B cell (primary cell): Measurements from ENCODE around the gene HDGFL2. TPM values are rescaled to one million over a fixed set of nuclear protein-coding genes. Genes with fewer than 3 reads are reported as not detected.
A peak's percentile ranks its signal among the peaks of the same experiment; 100 is the strongest.

Source experiments
- ATAC-seq: fragments of 200-7000 bp; cut with Tn5 transposase; one replicate; pipeline ENCODE4 v1.10.0; 2021; ENCODE audit warnings: low read depth, mild to moderate bottlenecking, moderate number of reproducible peaks, moderate library complexity
- CTCF ChIA-PET: fragments of 350-600 bp; sonication (Branson Sonifier 250); formaldehyde crosslinking; loops from one replicate; lab custom pipeline; 2021; ENCODE audit warnings: antibody characterized with exemption, inconsistent platforms; lab: Charles Lee
- POLR2A ChIA-PET: fragments of 350-600 bp; sonication (Branson Sonifier 250); formaldehyde crosslinking; loops from one replicate; lab custom pipeline; 2021; ENCODE audit warnings: antibody characterized with exemption; lab: Charles Lee
- DNase-seq: peaks from one replicate; pipeline ENCODE4 v3.0.0; 2013
- H2AFZ ChIP-seq: 2 replicates; pipeline ENCODE4 v1.6.1; 2012; ENCODE audit warnings: mild to moderate bottlenecking, low read depth, low read length; ENCODE audit not compliant: insufficient read depth, poor library complexity, severe bottlenecking
- H3K27ac ChIP-seq, 2 donors: 1 replicate in 1 of 2; 2 replicates in 1 of 2; pipeline ENCODE4 v1.5.1; 2012 to 2013; ENCODE audit warnings: low read length in 2 of 2, mild to moderate bottlenecking in 2 of 2, moderate library complexity in 1 of 2
- H3K27me3 ChIP-seq, 4 experiments: fragments of 200-600 bp in 1 of 4; sonication (generic) in 1 of 4; replicated peaks in 1 of 4; 1 replicate in 2 of 4; 2 replicates in 2 of 4; pipeline versions ENCODE4 v1.6.1 to v1.7.0; 2013 to 2016; ENCODE audit warnings: low read length in 3 of 4, mild to moderate bottlenecking in 2 of 4, mixed read lengths in 1 of 4, moderate library complexity in 1 of 4; ENCODE audit not compliant: insufficient read depth in 4 of 4, control insufficient read depth in 3 of 4; ENCODE audit errors: control extremely low read depth in 1 of 4
- H3K36me3 ChIP-seq, 2 experiments: replicated peaks in 1 of 2; 1 replicate in 1 of 2; 2 replicates in 1 of 2; pipeline versions ENCODE4 v1.6.1 to v1.7.1; 2013; ENCODE audit warnings: low read length in 1 of 2; ENCODE audit not compliant: insufficient read depth in 2 of 2, control insufficient read depth in 1 of 2; ENCODE audit errors: control extremely low read depth in 1 of 2, extremely low read depth in 1 of 2
- H3K4me1 ChIP-seq, 2 donors: fragments of 200-600 bp in 1 of 2; sonication (generic) in 1 of 2; 1 replicate in 1 of 2; 2 replicates in 1 of 2; pipeline versions ENCODE4 v1.5.1 to v1.6.1; 2013 to 2017; ENCODE audit warnings: low read length in 2 of 2; ENCODE audit not compliant: control insufficient read depth in 2 of 2, insufficient read depth in 2 of 2
- H3K4me2 ChIP-seq: replicated peaks from 2 replicates; pipeline ENCODE3; 2012; ENCODE audit warnings: mild to moderate bottlenecking, low read depth, low read length; ENCODE audit not compliant: poor library complexity, severe bottlenecking
- H3K4me3 ChIP-seq, 5 experiments: fragments of 200-600 bp in 1 of 5; sonication (generic) in 1 of 5; 1 replicate in 3 of 5; 2 replicates in 2 of 5; pipeline versions ENCODE4 v1.5.1 to v1.7.0; 2011 to 2016; ENCODE audit warnings: low read length in 4 of 5, mild to moderate bottlenecking in 4 of 5, low read depth in 2 of 5, control low read depth in 1 of 5, moderate library complexity in 1 of 5; ENCODE audit not compliant: insufficient read depth in 1 of 5; ENCODE audit errors: control extremely low read depth in 1 of 5, extremely low read depth in 1 of 5
- H3K79me2 ChIP-seq: fragments of 200-600 bp; sonication (generic); one replicate; pipeline ENCODE4 v1.6.0; 2016; ENCODE audit warnings: low read length; ENCODE audit not compliant: control insufficient read depth, insufficient read depth
- H3K9ac ChIP-seq: fragments of 200-600 bp; sonication (generic); 2 replicates; pipeline ENCODE4 v1.6.1; 2017; ENCODE audit warnings: mild to moderate bottlenecking, low read length, moderate library complexity
- H3K9me3 ChIP-seq, 3 donors: one replicate each; pipeline versions ENCODE4 v1.6.1 to v1.7.1; 2013; ENCODE audit warnings: low read length in 2 of 3; ENCODE audit not compliant: control insufficient read depth in 2 of 3, insufficient read depth in 1 of 3; ENCODE audit errors: control extremely low read depth in 1 of 3
- H4K20me1 ChIP-seq: 2 replicates; pipeline ENCODE4 v1.6.0; 2012; ENCODE audit warnings: mild to moderate bottlenecking, low read length; ENCODE audit not compliant: insufficient read depth, control insufficient read depth, poor library complexity, severe bottlenecking
- H3K27ac Mint-ChIP-seq: one replicate; pipeline ENCODE4 v1.8.0; 2021; ENCODE audit warnings: mixed read lengths
- H3K27me3 Mint-ChIP-seq: one replicate; pipeline ENCODE4 v1.8.0; 2021; ENCODE audit warnings: mixed read lengths
- H3K4me1 Mint-ChIP-seq: one replicate; pipeline ENCODE4 v1.8.0; 2021; ENCODE audit warnings: mixed read lengths
- H3K4me3 Mint-ChIP-seq: one replicate; pipeline ENCODE4 v1.8.0; 2021; ENCODE audit warnings: mixed read lengths
- H3K9me3 Mint-ChIP-seq: one replicate; pipeline ENCODE4 v1.8.0; 2022; ENCODE audit warnings: mixed read lengths; ENCODE audit not compliant: insufficient read depth
- EZH2 ChIP-seq: IDR thresholded peaks from 2 replicates; pipeline ENCODE4 v1.6.1; 2012; ENCODE audit warnings: borderline replicate concordance, low read depth, mild to moderate bottlenecking, moderate library complexity, low read length; ENCODE audit not compliant: insufficient read depth, poor library complexity, severe bottlenecking
- WGBS: methylation state at CpG from one replicate; pipeline ENCODE4 v1.1.5; 2013; ENCODE audit warnings: missing lambda C conversion rate; ENCODE audit not compliant: insufficient coverage; 5-methylcytosine and 5-hydroxymethylcytosine counted together
- intact Hi-C: fragments of 100-400 bp; cut with micrococcal nuclease; formaldehyde crosslinking; loops from one replicate; pipeline ENCODE4 v1.10.0; 2022
- polyA plus RNA-seq: library from polyadenylated mRNA; depleted of rRNA; stranded (reverse); fragments of >200 nt; gene quantifications from 2 replicates; pipeline ENCODE4 v1.2.3, GENCODE V29; 2012
- total RNA-seq, 2 donors: library from RNA; stranded (reverse); fragments of 120-200 nt in 1 of 2; gene quantifications; 1 replicate in 1 of 2; 2 replicates in 1 of 2; pipeline versions ENCODE4 v1.2.3 to v1.2.4, GENCODE V29; 2013 to 2022
- TF ChIP-seq, protein P1 (sequence below): fragments of 200-600 bp; IDR thresholded peaks from one replicate; pipeline ENCODE4 v1.8.0; 2022; ENCODE audit warnings: antibody characterized with exemption, mild to moderate bottlenecking

HDGFL2 gene
- total and polyA plus RNA-seq, 2 donors (not counting 1 experiment from before 2014, with no cell fraction given): 18.4 to 49.9 TPM

DNA sequence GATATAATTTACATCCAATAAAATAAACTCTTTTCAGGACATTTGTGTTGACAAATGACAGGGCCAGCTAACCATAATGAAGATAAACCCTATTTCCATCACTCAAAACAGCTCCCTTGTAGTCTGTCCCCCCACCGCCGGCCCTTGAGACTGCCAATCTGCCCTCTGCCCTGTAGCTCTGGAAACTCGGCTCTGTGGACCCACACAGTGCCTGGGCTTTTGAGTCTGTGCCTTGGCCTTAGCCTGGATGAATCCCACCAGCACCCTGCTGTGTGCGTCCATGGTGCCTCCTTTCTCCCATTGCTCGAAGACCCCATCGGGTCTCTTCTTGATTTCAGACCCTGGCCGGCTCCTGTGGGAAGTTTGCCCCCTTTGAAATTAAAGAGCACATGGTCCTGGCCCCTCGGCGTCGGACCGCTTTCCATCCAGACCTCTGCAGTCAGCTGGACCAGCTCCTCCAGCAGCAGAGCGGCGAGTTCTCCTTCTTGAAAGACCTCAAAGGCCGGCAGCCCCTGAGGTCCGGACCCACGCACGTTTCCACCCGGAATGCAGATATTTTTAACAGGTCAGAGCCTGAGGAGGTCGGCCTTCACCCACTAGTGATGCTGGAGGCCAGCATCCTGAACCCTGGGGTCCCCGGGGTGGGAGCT is 43.6 kb upstream of the HDGFL2 start:
- no peak overlapping the region for H3K27ac ChIP-seq
- no peak for TF ChIP-seq EZH2
- TF ChIP-seq, protein P1, sequence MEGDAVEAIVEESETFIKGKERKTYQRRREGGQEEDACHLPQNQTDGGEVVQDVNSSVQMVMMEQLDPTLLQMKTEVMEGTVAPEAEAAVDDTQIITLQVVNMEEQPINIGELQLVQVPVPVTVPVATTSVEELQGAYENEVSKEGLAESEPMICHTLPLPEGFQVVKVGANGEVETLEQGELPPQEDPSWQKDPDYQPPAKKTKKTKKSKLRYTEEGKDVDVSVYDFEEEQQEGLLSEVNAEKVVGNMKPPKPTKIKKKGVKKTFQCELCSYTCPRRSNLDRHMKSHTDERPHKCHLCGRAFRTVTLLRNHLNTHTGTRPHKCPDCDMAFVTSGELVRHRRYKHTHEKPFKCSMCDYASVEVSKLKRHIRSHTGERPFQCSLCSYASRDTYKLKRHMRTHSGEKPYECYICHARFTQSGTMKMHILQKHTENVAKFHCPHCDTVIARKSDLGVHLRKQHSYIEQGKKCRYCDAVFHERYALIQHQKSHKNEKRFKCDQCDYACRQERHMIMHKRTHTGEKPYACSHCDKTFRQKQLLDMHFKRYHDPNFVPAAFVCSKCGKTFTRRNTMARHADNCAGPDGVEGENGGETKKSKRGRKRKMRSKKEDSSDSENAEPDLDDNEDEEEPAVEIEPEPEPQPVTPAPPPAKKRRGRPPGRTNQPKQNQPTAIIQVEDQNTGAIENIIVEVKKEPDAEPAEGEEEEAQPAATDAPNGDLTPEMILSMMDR: no peak
- peaks cover 28% of the 10 kb centered on the region for H3K4me1 Mint-ChIP-seq
- CTCF ChIA-PET: no interaction called here
- H3K4me3 Mint-ChIP-seq: no peak overlapping the region
- POLR2A ChIA-PET: no interaction called here
- no peak overlapping the region for H3K9ac ChIP-seq
- H3K27ac Mint-ChIP-seq: no peak overlapping the region
- no peaks in the 10 kb centered on the region for H3K9me3 ChIP-seq
- H2AFZ ChIP-seq: no peak overlapping the region
- peaks cover 0 to 2% of the 10 kb centered on the region in 2 experiments for H3K36me3 ChIP-seq
- 94% methylated on average over 20 of the region's 20 CpGs for WGBS
- no peaks in the 10 kb centered on the region for H3K79me2 ChIP-seq
- intact Hi-C loops: no loop called here
- H3K27me3 Mint-ChIP-seq: no peaks in the 10 kb centered on the region
- H3K4me1 ChIP-seq: peaks cover 18 to 40% of the 10 kb centered on the region in 2 donors
- H4K20me1 ChIP-seq: no peaks in the 10 kb centered on the region
- H3K9me3 Mint-ChIP-seq: no peaks in the 10 kb centered on the region
- H3K4me3 ChIP-seq: no peak overlapping the region
- DNase-seq: no peak
- no peaks in the 10 kb centered on the region for H3K27me3 ChIP-seq
- no peak for ATAC-seq
- H3K4me2 ChIP-seq: no peak overlapping the region

GRCh38 chr19:4429256-4429655 is 42.8 kb upstream of the HDGFL2 start:
- Histone ChIP-seq H4K20me1 (no peaks in the 10 kb centered on the region), H3K27me3 (no peaks in the 10 kb centered on the region), H3K36me3 (no peaks in the 10 kb centered on the region), H3K4me2 (no peak overlapping the region), H3K79me2 (no peaks in the 10 kb centered on the region), H3K9me3 (no peaks in the 10 kb centered on the region), H2AFZ (no peak overlapping the region), H3K9ac (no peak overlapping the region), H3K27ac (no peak overlapping the region), H3K4me1 (peaks cover 18 to 40% of the 10 kb centered on the region in 2 donors), H3K4me3 (no peak overlapping the region)
- intact Hi-C loops: no loop called here
- TF ChIP-seq, protein P1: no peak
- no peak for TF ChIP-seq EZH2
- Mint-ChIP-seq H3K27me3 (no peaks in the 10 kb centered on the region), H3K9me3 (no peaks in the 10 kb centered on the region), H3K4me1 (peaks cover 28% of the 10 kb centered on the region), H3K4me3 (no peak overlapping the region), H3K27ac (peak overlapping the region; percentile 61)
- ChIA-PET CTCF (interaction anchor here (1.1 kb wide), 1 partner anchor 15 kb away, joined by 3 read pairs; no protein-coding TSS in a partner anchor), POLR2A (no interaction called here)
- DNase-seq: no peak
- 99% methylated on average over 9 of the region's 16 CpGs for WGBS
- no peak for ATAC-seq
